Measurements from ENCODE around the gene ADGRG1.

Gene ADGRG1

DNA sequence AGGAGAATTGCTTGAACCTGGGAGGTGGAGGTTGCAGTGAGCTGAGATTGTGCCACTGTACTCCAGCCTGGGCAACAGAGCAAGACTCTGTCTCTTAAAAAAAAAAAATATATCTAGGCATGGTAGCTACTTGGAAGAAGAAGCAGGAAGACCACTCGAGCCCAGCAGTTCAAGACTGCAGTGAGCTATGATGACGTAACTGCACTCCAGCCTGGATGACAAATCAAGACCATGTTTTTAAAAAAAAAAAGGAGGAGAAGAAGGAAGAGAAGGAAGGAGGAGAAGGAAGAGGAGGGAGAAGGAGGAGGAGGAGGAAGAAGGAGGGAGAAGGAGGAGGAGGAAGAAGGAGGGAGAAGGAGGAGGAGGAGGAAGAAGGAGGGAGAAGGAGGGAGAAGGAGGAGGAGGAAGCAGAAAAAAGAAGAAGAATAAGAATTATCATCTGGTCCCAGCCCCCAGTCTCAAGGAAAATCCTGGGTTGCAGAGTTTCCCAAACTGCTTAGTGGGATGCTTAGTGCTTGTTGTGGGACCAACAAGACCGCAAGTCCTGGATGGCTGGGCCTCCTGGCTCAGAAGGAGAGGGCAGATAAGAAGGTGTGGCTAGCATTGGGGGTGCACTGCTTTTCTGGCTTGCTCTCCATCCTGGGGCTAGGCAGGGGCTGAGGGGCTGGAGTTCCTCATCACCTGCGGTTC is 62.5 kb downstream of the ADGRG1 start:
- Histone ChIP-seq H3K4me2 (ENCODE audit: insufficient read depth, low read length) (no peak overlapping the region), H3K27me3 (ENCODE audit: insufficient read depth, low read length, poor library complexity) (no peaks in the 10 kb centered on the region), H3K4me1 (ENCODE audit: insufficient read depth, low read length) (peaks cover 30% of the 10 kb centered on the region), H3K79me2 (ENCODE audit: insufficient read depth, low read length) (no peaks in the 10 kb centered on the region), H3K36me3 (ENCODE audit: insufficient read depth, low read length) (no peaks in the 10 kb centered on the region), H3K9me3 (ENCODE audit: insufficient read depth, low read length, severe bottlenecking) (no peaks in the 10 kb centered on the region), H3K9ac (ENCODE audit: low read depth, low read length) (no peak overlapping the region), H4K20me1 (ENCODE audit: insufficient read depth, low read length) (no peaks in the 10 kb centered on the region), H3K4me3 (ENCODE audit: low read depth in 1 of 2, low read length in 2 of 2) (no peak overlapping the region), H3K27ac (ENCODE audit: low read length) (no peak overlapping the region), H2AFZ (ENCODE audit: low read depth, low read length) (no peak overlapping the region)
- TF ChIP-seq CTCF (IDR thresholded peaks at IDR 0.05; ENCODE audit: borderline replicate concordance, extremely low read depth, low read length, poor library complexity, severe bottlenecking) (no peak), EZH2 (IDR thresholded peaks at IDR 0.05; ENCODE audit: borderline replicate concordance, low read depth, low read length, severe bottlenecking) (no peak)
- DNase-seq (no peak), ATAC-seq (ENCODE audit: insufficient read depth, low read depth) (no peak)

DNA sequence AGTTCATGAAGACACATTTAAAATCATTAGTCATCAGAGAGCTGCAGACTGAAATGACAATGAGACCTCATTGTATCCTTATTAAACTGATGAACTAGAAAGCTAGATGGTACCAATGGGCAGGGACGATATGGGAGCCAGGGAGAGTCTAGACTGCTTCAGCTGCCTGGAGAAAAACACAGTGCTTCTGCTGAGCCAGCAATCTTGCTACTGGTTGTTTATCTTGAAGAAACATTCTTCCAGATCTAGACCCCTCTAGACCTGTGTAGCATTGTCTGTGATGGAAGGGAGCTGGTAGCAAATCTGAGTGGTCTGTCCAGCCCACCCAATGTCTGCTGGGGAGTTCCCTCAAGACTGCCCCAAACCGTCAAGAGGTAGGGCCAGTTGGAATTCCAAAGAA is 64.2 kb downstream of the ADGRG1 start:
- no peak for DNase-seq
- Histone ChIP-seq H3K9me3 (ENCODE audit: insufficient read depth, low read length, severe bottlenecking) (no peaks in the 10 kb centered on the region), H3K4me2 (ENCODE audit: insufficient read depth, low read length) (no peak overlapping the region), H3K36me3 (ENCODE audit: insufficient read depth, low read length) (no peaks in the 10 kb centered on the region), H3K9ac (ENCODE audit: low read depth, low read length) (no peak overlapping the region), H3K4me3 (ENCODE audit: low read depth in 1 of 2, low read length in 2 of 2) (no peak overlapping the region), H3K4me1 (ENCODE audit: insufficient read depth, low read length) (peaks cover 30% of the 10 kb centered on the region), H2AFZ (ENCODE audit: low read depth, low read length) (no peak overlapping the region), H4K20me1 (ENCODE audit: insufficient read depth, low read length) (no peaks in the 10 kb centered on the region), H3K27me3 (ENCODE audit: insufficient read depth, low read length, poor library complexity) (no peaks in the 10 kb centered on the region), H3K79me2 (ENCODE audit: insufficient read depth, low read length) (no peaks in the 10 kb centered on the region), H3K27ac (ENCODE audit: low read length) (no peak overlapping the region)
- TF ChIP-seq EZH2 (IDR thresholded peaks at IDR 0.05; ENCODE audit: borderline replicate concordance, low read depth, low read length, severe bottlenecking) (no peak), CTCF (IDR thresholded peaks at IDR 0.05; ENCODE audit: borderline replicate concordance, extremely low read depth, low read length, poor library complexity, severe bottlenecking) (no peak)
- ATAC-seq (ENCODE audit: insufficient read depth, low read depth), result no peak

GRCh38 chr16:57693550-57693949 is 65.1 kb downstream of the ADGRG1 start:
- H4K20me1 ChIP-seq (ENCODE audit: insufficient read depth, low read length), result no peaks in the 10 kb centered on the region
- no peaks in the 10 kb centered on the region for H3K9me3 ChIP-seq (ENCODE audit: insufficient read depth, low read length, severe bottlenecking)
- no peak for DNase-seq
- no peaks in the 10 kb centered on the region for H3K36me3 ChIP-seq (ENCODE audit: insufficient read depth, low read length)
- ATAC-seq (ENCODE audit: insufficient read depth, low read depth), result no peak
- no peak for TF ChIP-seq CTCF (IDR thresholded peaks at IDR 0.05; ENCODE audit: borderline replicate concordance, extremely low read depth, low read length, poor library complexity, severe bottlenecking)
- TF ChIP-seq EZH2 (IDR thresholded peaks at IDR 0.05; ENCODE audit: borderline replicate concordance, low read depth, low read length, severe bottlenecking), result no peak
- H3K79me2 ChIP-seq (ENCODE audit: insufficient read depth, low read length), result no peaks in the 10 kb centered on the region
- no peaks in the 10 kb centered on the region for H3K27me3 ChIP-seq (ENCODE audit: insufficient read depth, low read length, poor library complexity)
- no peak overlapping the region for H2AFZ ChIP-seq (ENCODE audit: low read depth, low read length)
- no peak overlapping the region for H3K27ac ChIP-seq (ENCODE audit: low read length)
- H3K4me3 ChIP-seq (ENCODE audit: low read depth in 1 of 2, low read length in 2 of 2), result no peak overlapping the region
- H3K4me2 ChIP-seq (ENCODE audit: insufficient read depth, low read length), result no peak overlapping the region
- no peak overlapping the region for H3K9ac ChIP-seq (ENCODE audit: low read depth, low read length)
- H3K4me1 ChIP-seq (ENCODE audit: insufficient read depth, low read length), result peaks cover 28% of the 10 kb centered on the region

Data from DND-41 (cell line).